GM19328 (cell line): ENCODE results near the gene AIDA.
"Not testable (repeated sequence)": the region's sequence is repeated elsewhere in the genome, so short reads cannot be mapped to it uniquely, and the experiment has no call there.

Source experiments
- ATAC-seq: cut with Tn5 transposase; IDR thresholded peaks from one replicate; pipeline ENCODE4 v1.9.1; 2021; ENCODE audit warnings: mild to moderate bottlenecking, moderate library complexity; ENCODE audit not compliant: unreplicated experiment

AIDA gene, protein sequence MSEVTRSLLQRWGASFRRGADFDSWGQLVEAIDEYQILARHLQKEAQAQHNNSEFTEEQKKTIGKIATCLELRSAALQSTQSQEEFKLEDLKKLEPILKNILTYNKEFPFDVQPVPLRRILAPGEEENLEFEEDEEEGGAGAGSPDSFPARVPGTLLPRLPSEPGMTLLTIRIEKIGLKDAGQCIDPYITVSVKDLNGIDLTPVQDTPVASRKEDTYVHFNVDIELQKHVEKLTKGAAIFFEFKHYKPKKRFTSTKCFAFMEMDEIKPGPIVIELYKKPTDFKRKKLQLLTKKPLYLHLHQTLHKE

DNA sequence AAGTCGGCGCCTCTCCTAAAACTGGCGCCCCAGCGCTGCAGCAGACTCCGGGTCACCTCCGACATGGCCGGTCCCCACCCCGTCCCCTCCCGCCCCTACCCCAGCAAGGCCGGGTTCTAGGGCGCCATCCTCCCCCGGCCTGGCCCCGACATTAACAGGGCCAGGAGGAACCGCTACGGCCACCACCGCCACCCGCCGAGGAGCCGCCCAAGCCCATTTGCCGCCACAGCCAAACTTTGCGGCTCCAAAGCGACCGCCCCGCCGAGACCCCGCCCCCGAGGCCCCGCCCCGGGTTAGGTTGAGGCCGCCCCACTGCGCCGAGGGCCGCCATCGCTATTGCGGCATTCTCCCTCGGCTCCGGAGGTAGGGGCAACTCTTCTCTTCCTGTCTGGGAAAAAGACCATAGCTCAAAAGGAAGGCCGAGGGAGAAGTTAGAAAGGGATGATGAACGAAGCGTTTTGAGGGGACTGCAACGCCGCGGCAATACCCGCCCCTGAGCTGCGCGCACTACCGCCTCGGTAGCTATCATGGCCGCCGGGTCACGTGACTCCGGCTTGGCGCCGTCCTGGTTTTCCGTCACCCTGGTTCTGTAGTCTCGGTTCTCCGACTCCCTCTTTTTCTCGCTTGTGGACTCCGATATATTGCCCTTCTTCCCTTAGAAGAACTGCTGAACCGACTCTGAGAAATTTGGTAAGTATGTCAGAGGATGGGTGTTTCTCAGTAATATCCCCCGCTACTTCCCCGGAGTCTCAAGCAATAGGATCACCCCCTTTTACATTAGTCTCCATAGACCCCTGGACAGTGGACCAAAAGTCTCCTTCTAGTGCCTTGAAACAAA lies at the start of gene AIDA, which contains the start of gene BROX:
TSS of gene AIDA (minus strand) at position 239 of the 838 bp plus-strand sequence. CDS start at position 65, 174 bp downstream.
TSS of gene BROX (plus strand) at position 312 of the 838 bp plus-strand sequence. CDS start 3,136 bp downstream, outside the sequence.
- peak; percentile 77 for ATAC-seq

DNA sequence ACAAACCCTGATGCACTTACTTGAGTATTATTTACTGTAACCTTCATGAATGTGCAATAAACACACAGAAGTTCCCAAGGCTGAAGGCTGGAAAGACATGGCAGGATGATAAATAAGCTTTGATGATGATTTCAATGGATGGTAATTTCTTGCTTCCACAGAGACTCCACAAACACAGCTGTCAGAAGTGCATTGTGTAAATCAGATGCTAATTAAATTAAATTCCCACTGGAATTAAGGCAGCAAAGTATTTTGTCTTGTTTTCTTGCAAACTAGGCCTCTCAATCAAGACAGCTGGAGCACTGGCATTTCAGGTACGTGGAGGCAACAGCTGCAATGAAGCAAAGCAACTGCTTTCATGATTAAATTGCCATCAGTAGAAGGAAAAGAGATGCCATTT lies 48.8 kb upstream of the AIDA start:
- no peak for ATAC-seq

DNA sequence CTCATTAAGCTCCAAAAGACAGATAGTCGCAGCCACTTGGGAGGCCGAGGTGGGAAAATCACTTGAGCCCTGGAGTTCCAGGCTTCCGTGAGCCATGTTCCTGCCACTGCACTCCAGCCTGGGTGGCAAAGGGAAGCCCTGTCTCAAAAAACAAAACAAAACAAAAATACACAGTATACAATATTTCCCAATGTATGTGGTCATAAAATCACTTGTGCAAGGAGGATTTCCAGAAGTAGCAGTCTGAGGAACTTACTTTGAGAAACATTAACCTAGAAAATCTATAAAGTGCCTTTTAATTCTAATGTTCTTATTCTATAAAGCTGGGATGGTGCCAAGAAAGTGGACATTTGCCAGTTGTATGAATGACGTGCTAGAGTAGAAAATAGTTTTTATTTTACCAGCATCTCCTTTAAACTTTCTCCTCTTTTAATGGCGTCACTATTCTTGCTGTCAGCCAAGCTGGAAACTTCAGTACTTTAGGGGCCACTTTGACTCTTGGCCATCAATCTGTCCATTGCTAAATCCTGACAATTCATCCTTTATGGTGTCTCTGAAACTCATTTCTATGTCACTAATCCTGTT lies 47.3 kb upstream of the AIDA start:
- ATAC-seq, result no peak

DNA sequence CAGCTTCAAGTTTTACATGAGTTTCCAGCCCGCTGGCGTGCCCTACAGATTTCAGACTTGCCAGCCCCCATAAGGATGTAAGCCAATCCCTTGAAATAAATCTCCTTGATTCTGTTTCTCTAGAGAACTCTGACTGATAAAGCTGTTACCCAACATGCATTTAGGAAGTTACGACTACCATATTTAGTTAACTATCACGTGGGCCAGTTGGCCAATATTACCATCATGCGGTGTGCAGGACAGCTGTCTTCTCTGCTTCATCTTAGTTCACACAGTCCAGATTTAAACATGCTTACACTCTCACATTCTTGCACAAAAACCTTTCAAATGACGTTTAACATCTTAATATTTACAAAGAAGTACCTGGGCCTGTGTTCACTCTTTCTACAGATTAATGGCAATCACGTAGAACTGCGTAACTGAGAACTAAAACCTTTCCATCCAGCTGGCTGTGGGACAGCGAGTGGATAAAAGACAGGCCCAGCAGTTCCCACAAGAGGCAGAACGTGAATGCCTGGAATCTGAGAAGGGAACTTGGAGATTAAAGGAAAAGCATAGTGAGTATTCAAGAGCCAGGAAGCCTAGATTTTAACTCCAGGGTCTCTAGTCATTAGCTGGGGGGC lies 45.5 kb upstream of the AIDA start:
- no peak for ATAC-seq

DNA sequence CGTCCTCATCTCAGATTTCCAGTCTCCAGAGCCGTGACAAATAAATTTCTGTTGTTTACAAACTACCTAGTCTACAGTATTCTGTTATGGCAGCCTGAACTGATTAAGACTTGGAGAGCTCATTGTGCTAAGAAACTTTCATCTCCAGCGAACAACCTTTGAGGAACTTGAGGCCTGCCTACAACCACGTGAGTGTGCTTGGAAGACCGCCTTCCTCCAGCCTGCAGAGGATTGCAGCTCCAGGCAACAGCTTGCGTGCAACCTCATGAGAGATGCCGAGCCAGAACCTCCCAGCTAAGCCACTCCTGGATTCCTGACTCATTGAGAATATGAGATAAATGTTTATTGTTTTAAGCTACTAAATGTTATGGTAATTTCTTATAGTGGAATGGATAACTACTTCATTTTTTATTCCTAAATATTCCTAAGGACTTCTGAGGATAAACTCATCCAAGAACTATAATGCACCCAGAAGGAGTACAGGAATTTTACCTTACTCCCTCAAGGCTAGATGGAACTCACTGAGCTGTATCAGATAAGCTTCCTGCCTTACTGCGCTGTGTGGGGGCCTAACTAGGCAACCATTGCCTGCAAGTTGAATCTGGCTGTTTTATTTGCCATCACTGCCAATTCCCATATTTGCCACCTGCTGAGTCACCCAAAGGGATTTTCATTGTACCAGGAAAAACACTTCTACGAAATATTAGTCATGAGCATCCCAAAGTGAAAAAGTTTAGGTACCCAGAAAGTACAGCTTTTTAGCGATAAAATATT lies 42.3 kb upstream of the AIDA start:
- no peak for ATAC-seq

DNA sequence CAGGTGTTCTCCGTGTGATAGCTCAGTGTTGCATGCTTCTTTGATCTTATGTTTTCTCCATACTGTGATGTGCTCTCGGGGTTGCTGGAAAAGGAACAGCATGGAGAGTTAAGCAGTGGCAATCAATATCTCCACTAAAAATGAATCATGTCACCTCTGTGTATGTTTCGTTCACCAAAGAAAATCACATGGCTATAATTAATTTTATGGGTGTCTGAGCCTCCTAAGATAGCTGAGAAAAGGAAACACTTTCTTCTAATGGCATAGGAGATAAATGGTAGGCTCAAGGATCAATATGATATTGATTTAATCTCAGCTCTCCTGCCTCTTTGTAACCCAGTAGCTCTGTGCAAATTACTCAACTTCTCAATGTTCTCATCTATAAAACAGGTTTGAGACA lies 39.0 kb upstream of the AIDA start:
- no peak for ATAC-seq

DNA sequence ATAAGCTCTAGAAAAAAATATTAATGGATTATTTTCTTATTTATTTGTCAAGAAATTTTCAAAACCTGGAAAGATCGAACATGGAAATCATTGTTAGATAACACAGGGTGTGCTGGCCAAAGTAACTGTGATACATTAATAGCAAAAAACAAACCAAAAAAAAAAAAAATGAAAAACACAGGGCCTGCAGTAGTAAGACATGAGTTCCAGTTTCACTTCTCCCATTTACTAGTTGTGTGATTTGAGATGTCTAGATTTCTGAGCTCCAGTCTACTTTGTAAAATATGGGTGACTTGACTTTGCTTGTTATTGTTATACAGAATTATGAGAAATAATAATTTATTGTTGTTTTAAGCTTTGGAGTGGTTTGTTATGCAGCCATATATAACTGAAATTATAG lies 38.4 kb upstream of the AIDA start:
- peak; percentile 85 for ATAC-seq

DNA sequence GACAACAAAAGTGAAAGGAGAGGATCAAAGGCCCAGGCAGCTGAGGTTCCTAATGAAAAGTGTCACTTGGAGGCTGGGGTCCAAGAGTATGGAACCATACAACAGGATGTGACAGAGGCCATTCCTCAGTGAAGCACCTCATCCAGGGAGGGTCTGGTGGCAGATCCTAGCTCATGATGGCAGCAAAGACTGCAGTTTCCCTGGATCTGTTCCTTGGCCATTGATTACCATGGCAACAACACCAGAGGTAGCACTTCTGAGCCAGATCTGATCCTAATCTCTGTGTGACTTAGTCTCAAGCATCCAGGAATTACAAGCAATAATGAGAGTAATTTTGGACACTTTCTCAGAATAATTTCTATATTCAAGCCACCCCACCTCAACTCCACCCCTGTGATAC lies 37.6 kb upstream of the AIDA start:
- no peak for ATAC-seq

DNA sequence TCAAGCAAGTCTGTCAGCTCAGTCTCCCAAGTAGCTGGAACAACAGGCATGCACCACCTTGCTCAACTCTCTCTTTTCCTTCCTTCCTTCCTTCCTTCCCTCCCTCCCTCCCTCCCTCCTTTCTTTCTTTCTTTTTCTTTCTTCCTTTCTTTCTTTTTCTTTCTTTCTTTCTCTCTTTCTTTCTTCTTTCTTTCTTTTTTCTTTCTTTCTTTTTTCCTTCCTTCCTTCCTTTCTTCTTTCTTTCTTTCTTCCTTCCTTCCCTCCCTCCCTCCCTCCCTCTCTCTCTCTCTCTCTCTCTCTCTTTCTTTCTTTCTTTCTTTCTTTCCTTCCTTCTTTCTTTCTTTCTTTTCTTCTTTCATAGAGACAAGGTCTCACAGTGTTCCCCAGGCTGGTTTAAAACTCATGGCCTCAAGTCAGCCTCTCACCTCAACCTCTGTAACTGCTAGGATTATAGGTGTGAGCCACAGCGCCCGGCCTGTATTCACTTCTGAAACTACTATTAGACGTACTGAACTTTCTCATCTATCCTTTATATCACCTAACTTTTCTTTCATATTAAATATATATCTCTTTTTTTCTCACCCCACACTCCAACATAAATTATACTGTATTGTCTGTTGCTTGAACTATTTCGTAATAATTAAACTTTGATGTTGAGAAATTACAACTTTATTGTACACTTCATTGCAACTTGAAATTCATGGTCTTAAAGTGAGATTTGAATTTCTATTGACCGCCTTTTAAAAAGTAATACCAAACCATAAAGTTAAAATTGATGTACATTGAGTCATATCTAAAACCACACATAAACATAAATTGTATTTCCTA lies 29.6 kb upstream of the AIDA start:
- ATAC-seq, result not testable (repeated sequence)

DNA sequence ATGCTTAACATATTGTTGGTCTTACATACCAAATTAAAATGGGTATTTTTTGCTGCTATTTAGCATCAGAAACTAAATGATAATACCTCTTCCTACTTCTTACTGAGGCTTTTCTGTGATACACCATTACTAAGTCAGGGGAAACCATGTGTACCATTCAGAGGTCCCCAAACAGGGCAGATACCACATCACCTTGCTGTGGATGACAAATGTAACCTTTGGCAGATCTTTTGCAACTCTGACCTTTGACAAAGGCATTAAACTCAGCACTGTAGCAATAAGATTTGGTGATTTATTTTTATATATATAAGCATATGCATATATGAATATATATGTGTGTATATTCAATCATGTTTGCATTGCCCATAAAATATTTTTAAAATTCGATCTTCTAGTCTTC lies 27.6 kb upstream of the AIDA start:
- no peak for ATAC-seq

DNA sequence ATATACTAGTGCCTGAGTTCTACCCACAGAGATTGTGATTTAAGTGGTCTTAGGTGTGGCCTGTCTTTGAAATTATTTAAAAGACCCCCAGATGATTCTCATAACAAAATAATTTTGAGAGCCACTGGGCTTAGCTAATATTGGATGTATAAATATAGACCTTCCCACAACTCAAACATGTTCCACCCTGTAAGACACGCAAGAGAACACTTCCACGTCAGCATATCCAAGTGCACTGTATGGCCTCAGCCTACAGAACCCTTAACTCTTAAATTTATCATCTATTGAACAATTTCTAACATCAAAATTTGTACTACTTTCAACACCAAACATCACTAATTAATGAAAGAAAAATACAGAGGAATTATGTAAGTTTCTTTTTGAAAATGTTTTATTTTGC lies 27.2 kb upstream of the AIDA start:
- ATAC-seq, result no peak

DNA sequence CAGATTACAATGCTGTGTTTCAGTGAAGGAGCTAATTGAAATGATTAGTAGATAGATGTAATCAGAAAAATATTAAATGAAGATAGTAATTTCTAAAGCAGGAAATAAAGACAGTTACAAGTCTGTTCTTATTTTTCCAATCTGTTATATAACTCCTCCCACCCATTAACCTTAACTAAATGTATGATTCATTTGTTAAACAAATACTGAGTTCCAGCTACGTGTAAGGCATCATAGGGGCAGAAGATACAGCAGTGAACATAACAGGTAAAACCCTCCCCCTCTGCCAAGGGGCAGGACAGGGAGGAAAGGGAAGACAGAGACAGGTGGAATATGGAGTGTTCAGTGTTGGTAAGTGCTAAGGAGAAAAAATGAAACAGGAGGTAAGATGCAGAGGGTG lies 24.7 kb upstream of the AIDA start, which contains the start of gene FAM177B:
TSS of gene FAM177B (plus strand) at position 231 of the 400 bp plus-strand sequence. CDS start 9,344 bp downstream, outside the sequence.
- no peak for ATAC-seq

DNA sequence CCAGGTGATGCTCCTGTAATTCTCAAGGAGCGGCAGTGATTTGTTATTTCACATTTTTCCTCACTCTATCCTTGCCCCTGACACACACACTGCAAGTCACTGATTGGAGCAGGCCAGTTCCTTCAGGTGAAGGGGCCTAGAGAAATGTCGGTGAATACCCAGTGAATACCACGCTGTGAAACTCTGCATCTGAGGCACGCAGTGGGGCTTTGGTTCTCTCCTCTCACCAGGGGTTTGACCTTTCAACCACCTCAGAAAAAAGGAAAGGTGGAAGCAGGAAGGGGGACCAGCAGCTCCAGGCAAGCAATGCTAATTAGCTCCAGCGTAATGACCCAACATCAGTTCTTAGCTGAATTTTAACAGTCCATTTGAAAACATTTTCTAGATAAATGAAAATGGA lies 24.2 kb upstream of the AIDA start:
- no peak for ATAC-seq

DNA sequence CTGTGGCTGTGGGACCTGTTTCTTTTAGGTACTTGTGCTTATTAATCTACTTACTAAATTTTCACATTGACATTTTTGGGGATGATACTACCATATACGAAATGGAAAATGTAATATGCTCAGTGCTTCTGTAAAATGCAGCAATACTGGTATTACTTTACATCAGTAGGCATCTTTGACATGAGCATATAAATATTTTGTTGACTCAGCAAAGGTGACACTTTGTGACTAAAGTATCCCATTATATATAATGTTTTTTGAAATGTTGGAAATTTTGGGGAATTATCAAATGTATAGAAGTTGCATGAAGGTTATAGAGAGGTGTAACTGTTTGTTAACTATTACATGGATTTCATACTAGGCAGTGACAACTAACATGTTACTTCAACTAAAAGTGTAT lies 22.4 kb upstream of the AIDA start:
- no peak for ATAC-seq

DNA sequence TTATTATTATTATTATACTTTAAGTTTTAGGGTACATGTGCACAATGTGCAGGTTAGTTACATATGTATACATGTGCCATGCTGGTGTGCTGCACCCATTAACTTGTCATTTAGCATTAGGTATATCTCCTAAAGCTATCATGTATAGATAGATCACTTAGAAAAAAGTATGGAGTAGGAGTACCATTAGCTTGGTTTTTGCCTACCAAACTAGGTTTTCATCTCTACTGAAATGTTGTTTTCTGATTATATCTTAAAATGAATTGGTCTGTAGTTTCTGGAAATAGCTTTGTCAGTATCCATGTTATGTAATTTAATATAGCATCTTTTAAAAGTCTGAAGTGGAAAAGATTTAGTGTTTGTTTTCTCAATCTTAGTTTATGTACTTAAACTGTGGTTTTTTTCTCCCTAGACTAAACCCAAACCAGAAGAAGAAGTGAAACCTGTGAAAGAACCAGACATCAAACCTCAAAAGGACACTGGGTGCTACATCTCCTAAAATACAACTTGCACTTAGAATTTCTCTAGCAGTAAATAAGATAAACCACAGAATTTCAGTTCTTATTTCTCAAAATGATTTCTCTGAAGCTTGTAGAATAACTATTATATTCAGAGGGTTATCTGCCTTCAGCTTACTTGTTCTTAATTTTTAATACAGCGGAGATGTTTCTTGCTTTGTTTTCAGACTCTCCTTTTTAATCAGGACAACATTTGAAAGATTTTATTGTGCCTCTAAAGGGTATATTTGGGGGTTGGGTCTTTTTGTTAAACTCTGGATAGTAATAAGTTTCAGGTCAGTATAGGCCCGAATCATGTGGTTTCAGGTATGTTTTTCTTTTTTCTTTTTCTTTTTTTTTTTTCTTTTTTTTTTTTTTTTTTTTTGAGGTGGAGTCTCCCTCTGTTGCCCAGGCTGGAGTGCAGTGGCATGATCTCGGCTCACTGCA lies 20.2 kb upstream of the AIDA start:
- peak; percentile 96 for ATAC-seq

DNA sequence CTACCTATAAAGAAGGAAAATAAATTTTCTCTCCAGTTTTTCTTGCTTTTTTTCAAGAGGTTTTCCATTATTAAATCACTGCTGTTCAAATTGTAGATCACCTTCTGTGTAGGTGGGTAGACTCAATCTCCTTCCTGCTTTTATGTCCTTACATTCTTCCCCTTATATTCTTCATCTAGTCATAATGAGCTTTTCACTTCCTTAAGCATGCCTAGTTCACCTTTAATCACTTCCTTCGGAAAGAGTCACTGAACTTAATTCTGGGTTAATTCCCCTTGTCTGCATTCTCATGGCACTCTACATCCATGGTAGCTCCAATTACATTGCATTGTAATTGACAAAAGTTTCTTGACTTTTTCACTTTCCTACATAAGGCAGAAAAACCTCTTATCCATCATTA lies 18.6 kb upstream of the AIDA start:
- no peak for ATAC-seq

DNA sequence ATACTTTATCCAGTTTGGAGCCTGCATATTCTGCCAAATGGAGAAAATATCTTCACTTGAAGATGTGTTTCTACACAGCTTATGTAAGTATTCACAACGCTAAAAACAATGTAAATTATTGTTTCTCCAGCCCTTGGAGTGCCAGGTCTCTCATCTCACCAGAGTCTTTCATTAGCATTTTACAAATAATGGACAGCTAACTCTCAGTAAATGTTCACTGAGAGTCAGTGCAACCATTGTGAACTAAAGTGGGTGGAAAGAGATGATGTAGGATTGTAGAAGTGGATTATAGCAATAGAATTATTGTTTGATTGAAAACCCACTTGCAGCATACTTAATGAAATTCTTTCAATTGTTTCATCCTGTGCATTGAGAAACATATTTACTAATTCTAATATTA lies 16.5 kb upstream of the AIDA start:
- ATAC-seq, result no peak

DNA sequence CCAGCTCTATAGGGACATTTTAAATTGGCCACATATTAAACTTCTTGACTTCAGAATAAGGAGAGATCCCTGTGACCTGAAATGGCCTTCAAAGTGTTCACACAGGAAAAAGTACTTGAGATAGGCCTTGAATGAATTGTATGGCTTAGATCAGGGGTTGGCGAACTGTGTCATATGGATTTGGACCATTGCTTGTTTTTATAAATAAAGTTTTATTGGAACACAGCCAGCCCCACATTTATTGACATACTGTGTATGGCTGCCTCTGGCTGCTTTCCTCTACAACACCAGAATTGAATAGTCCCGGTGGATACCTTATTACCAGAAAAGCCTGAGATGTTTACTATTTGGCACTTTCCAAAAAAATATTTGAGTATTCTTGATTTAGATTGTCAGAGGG lies 4.1 kb upstream of the AIDA start:
- no peak for ATAC-seq
